ENCODE measurements around the gene B4GALT4. TPM values are rescaled to one million over a fixed set of nuclear protein-coding genes. Genes with fewer than 3 reads are reported as not detected.

Gene B4GALT4
- polyA plus RNA-seq, 3 donors = 8.0 to 13.3 (median 9.2) TPM

DNA sequence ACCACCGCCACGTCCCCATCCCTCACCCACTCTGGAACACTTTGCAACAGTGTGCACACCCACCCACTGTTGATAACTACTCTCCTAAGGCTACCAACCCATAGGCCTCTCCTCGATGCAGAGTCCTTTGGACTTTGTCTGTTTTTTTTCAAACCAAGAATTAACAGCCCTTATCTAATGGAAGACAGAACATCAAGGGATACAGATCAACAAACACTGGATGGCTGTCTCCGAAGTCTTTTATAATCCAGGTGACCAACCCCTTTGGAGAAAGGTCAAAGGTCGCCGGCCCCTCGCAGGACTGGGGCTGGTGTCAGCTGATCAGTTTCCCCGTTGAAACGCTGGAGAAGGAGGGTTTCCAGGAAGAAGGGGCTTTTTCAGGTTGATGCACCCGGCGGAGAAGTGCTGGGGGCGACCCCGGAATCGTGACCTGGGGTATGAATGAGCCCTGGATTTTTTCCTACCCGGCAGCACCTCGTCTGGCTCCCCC, 532 bp downstream of the B4GALT4 start:
- WGBS, 3 donors = 1 to 4% (median 3%) methylated on average over 16 of the region's 16 CpGs
- H3K27ac ChIP-seq (ENCODE audit: low read depth, low read length) = peak overlapping the region; percentile 68

DNA sequence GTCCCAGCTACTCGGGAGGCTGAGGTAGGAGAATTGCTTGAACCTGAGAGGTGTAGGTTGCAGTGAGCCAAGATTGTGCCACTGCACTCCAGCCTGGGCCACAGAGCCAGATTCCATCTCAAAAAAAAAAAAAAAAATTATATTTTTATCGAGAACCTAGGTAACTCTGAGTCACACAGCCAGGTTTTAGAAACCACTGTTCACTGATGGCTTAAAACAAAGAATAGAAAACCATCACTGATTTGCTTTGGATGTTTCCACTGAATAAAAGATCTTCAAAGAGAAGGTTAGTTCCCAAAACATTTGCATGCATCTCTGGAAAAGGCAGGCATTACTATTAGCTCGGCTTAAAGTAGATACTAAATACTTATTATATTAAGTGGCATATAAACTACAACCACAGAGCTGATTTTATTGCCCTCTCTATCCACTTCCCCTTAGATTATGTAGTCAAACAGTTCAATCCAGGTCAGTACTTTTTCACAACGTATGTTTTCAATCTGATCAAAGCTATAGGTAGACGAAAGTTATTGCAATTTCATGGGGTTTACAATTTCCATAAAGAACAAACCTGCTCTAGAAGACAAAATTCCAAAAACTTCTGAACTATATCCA, 1.4 kb downstream of the B4GALT4 start:
- no peak overlapping the region for H3K27ac ChIP-seq (ENCODE audit: low read depth, low read length)
- WGBS, 3 donors = 17 to 33% (median 31%) methylated on average over 5 of the region's 5 CpGs

DNA sequence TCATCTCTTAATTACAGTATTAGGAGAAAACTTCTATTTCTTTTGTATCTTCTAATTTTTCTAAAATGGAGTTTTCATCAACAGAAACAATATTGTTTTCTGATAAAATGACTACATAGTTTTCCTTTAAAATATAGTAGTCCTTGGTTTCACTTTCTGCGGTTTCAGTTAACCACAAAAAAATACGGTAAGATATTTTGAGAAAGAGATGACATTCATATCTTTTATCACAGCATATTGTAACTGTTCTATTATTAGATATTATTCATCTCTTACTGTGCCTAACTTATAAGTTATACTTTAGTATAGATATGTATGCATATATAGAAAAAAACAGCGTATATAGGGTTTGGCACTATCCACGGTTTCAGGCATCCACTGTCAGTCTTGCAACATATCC, 2.3 kb downstream of the B4GALT4 start:
- H3K27ac ChIP-seq (ENCODE audit: low read depth, low read length) = no peak overlapping the region
- WGBS, 3 donors = 34 to 62% (median 48%) methylated on average over 4 of the region's 4 CpGs

DNA sequence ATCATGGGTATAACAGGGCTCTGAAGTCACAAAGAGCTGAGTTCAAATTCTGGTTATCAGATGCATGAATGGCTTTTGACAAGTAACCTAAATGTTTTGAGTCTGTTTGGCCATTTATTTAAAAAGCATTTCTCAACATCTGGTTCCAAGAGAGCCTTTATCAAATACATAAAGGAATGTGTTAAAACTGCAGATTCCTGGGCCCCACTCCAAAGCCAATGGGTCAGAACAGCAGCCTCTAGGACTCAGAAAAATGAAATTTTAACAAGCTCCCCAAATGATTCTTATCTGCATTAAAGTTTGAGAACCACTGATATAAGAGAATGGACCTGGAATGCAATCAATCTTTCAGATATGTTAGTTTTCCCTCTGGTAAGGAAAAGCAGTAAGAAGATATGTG, 3.4 kb downstream of the B4GALT4 start:
- H3K27ac ChIP-seq (ENCODE audit: low read depth, low read length) = no peak overlapping the region

DNA sequence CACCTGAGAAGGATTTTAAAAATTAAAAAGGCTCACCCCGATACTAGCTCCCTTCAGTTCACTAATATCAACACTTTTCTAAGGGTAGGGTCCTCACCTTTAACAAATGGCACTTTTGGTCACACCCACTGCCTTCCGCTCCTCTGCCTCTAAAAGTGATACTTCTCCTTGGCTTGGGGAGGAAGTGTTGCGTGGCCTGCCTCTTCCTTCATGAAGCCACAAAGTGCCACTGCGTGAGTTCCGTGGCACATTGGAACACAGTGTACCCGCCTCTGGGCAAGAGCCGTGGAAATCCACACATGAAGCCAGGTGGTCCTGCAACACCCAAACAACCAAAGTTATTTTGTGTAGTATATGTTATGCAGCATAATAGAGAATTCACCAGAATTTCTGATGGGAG, 3.9 kb downstream of the B4GALT4 start:
- H3K27ac ChIP-seq (ENCODE audit: low read depth, low read length) = no peak overlapping the region
- 48 to 84% (median 63%) methylated on average over 7 of the region's 7 CpGs for WGBS, 3 donors

DNA sequence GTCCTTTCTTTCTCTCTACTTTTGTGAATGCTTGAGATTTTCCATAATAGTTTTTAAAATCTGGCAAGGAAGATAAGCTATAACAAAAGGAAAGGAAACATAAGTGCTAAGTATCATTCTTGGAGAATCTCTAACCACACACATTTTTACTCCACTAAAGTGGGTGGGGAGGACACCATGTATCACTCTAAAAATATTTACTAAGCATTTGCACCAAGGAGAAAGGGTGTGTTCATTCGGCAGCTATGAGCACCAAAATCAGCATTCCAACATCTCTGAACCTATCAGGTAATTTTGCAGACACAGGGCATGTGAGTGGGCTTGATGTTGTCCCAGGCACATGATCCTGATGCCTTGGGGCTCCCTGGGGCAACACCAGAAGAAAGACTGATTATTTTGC, 5.5 kb downstream of the B4GALT4 start:
- WGBS, 3 donors = 74 to 75% (median 74%) methylated on average over 1 of the region's 1 CpG
- H3K27ac ChIP-seq (ENCODE audit: low read depth, low read length) = no peak overlapping the region

DNA sequence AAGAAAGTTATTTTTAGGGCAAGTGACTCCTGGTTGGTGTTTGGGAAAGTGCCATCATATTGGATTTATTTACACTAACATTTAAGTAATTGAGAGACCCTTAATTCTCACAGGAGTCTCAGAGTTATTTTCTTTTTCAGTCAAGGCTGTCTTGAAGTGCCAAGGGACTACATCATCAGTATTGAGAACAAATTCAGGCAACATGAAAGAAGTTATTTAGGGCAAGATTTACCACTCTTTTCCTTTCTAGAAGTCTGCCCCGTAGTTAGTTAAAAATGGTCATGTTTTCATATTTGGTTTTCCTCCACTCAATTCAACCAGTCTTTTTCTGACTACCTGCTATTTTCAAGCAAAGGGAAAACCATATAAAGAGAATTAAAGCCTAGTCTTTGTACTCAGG, 6.1 kb downstream of the B4GALT4 start:
- no peak overlapping the region for H3K27ac ChIP-seq (ENCODE audit: low read depth, low read length)

DNA sequence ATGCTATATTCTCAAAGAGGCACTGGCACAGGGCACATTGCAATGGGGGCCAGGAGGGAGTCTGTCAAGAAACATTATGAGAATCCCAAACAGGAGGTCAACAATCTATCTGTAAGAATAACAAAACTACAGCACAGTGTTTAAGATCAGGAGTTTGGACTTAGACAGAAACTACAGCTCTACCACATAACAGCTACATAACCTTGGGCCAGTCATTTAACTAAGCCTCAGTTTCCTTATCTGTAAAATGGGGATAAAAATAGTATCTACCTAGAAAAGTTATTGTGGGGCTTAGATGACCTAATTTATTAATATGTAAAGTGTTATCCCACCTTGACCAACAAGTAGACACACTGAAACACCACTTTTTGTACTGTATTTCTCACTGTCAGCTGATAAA, 9.9 kb downstream of the B4GALT4 start:
- H3K27ac ChIP-seq (ENCODE audit: low read depth, low read length) = no peak overlapping the region

More for the DNA sequence above, 6.1 kb downstream of the B4GALT4 start:
- 70 to 90% (median 82%) methylated on average over 1 of the region's 1 CpG for WGBS, 3 donors

DNA sequence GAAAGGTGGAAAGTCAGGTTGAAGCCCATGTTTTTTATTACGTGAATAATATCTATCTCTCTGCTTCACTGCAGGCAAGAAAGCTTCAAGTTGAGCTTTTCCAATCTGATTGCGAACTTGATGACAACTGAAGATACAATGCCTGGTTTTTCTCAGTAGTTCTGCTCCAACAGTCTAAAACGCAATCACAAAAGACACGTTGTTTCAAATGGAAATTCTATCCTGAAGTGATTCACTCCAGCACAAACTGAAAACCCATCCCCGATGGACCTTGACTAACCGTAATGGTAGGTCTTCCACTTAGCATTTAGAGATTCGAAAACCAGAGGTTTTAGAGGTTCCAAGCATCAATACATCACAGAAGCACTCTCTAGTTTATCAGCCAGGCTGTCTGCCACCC, 10.6 kb downstream of the B4GALT4 start:
- no peak overlapping the region for H3K27ac ChIP-seq (ENCODE audit: low read depth, low read length)
- 95 to 97% (median 95%) methylated on average over 7 of the region's 7 CpGs for whole genome bisulfite sequencing, 3 donors

DNA sequence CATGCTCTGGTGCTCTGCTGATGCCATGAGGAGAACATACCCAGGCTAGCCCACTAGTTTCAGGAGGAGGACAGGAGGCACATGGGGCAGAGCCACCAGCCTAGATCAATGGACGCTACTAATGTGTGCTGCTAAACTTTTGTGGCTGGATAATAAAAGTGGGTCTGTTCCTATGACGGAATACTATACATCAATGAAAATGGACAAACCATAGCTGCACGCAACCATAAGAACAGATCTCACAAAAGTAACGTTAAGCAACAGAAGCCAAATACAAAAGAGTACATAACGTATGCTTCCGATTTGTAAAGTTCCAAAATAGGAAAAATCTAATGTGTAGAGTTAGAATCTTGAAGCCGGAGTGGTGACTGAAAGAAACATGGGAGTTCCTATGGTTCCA, 11.5 kb downstream of the B4GALT4 start:
- H3K27ac ChIP-seq (ENCODE audit: low read depth, low read length) = no peak overlapping the region
- WGBS, 3 donors = 71 to 92% (median 71%) methylated on average over 7 of the region's 7 CpGs

DNA sequence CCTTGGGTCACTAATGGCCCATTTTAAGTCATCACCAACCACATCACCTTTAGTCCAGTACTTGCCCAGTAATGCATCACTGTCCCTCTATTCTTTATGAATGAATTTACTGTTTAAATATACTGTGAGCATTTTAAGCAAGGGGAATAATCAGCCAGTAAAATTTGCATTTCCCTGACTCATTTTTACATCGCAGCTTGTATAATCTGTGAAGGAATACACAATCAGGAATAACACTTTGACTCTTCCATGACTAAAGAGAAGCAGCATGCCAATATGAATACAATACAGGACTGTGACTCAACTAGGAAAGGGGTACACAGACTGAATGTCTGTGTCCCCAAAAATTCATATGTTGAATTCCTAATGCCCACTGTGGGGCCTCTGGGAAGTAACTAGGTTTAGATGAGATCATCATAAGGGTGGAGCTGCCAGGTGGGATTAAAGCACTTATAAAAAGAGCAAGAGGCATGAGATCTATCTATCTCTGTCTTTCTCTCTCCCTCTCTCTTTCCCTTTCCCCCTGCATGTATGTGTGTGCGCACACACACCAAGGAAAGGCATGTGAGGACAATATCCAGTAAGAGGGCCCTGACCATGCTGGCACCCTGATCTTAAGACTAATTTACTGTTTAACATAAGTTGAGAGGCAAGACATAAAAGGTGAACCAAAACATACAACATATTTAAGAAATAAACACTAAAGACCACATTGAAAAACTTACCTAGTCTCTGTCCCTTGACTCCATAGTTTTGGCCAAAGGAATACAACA, 12.1 kb downstream of the B4GALT4 start:
- no peak overlapping the region for H3K27ac ChIP-seq (ENCODE audit: low read depth, low read length)
- WGBS, 3 donors = 97 to 99% (median 98%) methylated on average over 2 of the region's 2 CpGs

DNA sequence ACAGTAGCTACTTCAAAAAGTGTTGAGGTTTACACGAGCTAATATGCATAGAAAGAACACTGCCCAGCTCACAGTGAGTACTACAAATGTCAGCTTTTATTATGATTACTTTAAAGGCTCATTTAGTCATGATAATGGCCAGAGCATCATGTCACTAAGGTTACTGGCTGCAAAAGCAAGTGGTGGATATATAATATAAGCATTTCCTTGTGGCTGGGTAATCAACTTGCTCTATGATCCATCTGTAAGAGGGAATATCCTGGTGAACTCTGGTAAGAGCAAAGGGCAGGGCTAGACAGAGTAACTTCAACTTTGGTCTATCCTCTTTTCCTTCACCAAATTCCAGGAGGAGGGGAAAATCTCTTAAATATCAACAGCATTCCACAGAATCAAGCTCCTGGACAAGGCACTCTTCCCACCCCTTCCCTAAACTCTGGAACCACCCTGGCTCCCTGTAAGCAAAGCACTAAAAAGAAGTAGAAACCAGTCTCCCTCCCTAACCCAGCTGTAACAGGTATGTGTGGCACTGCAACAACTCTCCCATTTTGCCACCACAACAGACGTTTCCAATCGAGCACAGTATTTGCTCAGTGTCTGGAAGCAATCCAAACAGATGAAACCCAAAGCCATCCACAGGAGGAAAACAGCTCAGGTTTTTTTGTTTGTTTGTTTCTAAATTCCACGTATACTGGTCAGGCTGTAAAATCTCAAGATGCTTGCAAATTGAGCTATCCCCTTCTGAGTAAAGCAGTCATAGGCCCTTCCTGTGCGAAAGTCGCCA, 13.4 kb downstream of the B4GALT4 start:
- 59 to 86% (median 80%) methylated on average over 6 of the region's 6 CpGs for WGBS, 3 donors
- H3K27ac ChIP-seq (ENCODE audit: low read depth, low read length) = no peak overlapping the region

DNA sequence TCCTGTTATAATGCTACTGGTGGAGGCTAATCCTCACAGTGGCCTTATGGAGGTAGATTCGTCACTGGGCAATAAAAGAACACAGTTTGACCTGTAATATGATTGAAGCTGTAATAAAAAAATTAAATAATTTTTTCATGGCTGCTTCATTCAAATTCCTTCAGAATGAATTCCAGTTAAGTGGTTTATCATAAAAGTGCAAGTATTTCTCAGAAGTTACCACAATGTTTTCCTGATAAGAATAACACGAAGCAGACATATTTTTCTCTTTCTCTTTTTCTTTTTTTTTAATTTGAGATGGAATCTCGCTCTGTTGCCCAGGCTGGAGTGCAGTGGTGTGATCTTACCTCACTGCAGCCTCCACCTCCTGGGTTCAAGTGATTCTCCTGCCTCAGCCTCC, 15.6 kb downstream of the B4GALT4 start:
- WGBS, 3 donors = 71 to 90% (median 87%) methylated on average over 3 of the region's 3 CpGs
- no peak overlapping the region for H3K27ac ChIP-seq (ENCODE audit: low read depth, low read length)

DNA sequence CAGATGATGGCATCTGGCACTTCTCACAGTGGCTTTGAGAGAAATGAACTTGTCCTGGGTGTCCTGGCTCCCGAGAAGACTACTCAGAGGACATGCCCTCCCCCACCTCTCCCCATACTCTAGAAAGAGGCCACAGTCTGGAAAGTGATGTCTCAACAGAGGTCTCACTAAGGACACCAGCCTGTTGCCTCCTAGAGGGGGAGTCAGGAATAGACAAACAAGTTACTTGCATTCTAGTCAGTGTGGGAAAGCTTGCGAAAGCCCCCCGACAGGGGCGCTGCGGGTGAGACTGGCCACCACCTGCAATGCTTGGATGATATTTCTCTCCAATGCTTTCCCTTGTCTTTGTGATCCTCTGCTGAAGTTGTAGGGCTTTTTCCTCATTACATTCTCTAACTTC, 17.2 kb downstream of the B4GALT4 start:
- WGBS, 3 donors = 89 to 98% (median 92%) methylated on average over 5 of the region's 5 CpGs
- no peak overlapping the region for H3K27ac ChIP-seq (ENCODE audit: low read depth, low read length)

DNA sequence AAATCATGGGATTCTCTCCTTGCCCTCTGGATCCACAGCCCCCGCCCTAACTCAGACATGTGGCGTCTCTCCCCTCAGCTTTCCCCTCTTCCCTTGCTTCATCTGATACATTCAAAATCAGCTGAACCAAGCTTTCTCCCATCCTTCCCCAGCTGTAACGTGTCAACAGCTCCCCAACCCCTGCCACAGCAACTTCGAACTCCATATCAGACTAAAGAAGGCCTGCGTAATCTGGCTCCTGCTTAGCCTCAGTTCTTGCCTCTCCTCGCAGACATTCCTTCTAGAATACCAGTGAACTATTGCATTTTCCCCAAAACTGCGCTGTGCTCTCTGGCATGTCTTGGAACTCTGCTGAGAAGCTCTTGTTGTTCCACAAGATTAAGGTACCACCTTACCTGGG, 18.3 kb downstream of the B4GALT4 start:
- WGBS, 3 donors = 91 to 94% (median 92%) methylated on average over 7 of the region's 7 CpGs
- H3K27ac ChIP-seq (ENCODE audit: low read depth, low read length) = no peak overlapping the region

DNA sequence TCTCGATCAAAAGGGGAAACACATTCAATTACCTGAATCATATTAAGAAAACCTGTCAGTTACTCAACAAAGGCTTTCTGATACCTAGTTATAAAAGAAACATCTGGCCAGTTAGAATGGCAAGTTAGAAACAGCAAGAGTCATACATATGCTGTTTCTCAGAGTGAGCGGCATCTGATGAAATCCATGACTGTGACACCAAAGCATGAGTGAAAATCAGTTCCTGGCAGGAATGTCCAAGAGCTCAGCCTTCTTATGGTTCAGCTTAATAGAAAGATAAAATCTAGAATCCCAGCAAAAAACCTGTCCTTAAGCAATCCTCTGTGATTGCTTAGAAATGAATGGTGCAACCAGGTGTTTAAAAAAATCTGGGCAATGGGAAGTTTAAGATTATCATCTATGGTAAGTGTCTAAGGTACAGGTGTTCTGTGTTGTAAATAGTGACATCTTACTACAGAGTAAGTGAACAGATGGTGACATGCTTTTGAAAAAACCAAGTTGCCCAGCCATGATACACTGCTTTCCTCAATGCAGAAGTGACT, 18.8 kb downstream of the B4GALT4 start:
- 88 to 94% (median 94%) methylated on average over 2 of the region's 2 CpGs for WGBS, 3 donors

DNA sequence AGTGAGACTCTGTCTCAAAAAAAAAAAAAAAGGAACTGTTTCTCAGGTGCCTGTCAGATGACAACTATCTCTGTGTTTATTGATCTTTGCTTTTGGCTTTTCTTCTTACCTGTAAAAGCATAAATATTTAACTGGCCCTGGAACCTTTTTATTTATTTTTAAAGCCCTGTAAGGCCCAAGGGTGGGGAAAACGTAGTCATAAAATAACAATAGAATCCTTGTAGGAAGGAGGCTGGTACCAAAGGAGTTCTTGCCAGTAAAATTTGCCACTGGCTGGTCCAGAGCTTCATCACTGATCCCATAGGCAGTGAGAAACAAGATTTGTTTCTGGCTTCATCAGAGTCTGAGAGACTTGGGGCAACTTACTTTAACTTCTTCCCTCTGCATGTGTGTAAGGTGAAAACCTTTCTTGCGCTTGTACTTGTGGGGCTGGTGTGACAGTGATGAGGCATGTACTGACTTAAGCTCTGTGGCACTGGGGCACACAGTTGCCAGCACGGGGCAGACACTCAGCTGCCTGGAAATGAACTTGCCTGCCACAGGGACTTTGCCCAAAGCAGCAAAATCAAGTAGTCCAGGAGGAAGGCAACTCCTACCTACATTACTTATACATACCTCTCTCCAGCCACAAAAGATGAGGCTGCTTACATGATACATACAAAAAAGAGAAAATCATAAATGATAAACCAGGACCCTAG, 19.6 kb downstream of the B4GALT4 start:
- 62 to 75% (median 65%) methylated on average over 3 of the region's 3 CpGs for WGBS, 3 donors
- no peak overlapping the region for H3K27ac ChIP-seq (ENCODE audit: low read depth, low read length)

More for the DNA sequence above, 18.8 kb downstream of the B4GALT4 start:
- no peak overlapping the region for H3K27ac ChIP-seq (ENCODE audit: low read depth, low read length)

DNA sequence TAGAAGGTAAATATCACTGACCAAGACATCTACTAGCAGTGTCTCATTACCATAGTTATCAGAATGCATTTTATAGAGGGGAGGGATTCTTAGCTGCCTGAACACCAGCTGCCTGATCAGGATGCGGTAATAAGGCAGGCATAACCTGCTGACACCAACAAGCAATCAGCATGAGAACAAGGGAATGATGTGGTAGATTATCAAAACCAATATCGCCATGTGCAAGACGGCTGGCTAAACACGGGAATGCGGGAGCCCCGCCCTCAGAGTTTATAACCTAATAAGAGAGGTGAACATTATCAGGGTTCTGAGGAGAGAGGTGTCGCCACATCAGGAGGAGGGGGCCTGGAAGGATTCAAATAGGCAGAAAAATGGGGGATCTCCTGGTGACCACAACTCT, 20.5 kb downstream of the B4GALT4 start:
- H3K27ac ChIP-seq (ENCODE audit: low read depth, low read length) = no peak overlapping the region
- 81 to 93% (median 89%) methylated on average over 7 of the region's 7 CpGs for WGBS, 3 donors

DNA sequence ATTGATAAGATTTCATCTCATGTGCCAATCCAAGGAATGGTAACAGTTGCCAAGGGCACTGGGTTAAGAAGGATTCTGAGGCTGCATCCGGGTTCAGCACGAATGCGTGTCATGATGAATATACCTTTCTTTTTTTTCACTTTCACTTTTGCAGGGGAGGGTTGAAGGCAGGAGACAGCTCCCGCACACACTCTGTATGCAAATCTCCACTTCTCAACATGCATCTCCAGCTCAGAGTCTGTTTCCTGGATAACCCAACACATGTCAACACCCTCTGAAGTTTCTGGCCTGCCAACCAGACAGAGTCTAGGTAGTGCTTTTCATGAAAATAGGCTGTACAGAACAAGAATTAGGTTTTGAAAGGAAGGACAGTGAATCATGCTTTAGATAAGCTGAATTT, 21.6 kb downstream of the B4GALT4 start:
- no peak overlapping the region for H3K27ac ChIP-seq (ENCODE audit: low read depth, low read length)
- 80 to 91% (median 89%) methylated on average over 4 of the region's 4 CpGs for WGBS, 3 donors
